Panc1 (cell line): Measurements from ENCODE around the gene MRPS22. TPM values are rescaled to one million over a fixed set of nuclear protein-coding genes. Genes with fewer than 3 reads are reported as not detected.

ENCODE experiments used
- ATAC-seq: fragments of 200-7000 bp; cut with Tn5 transposase; 2 replicates; pipeline ENCODE4 v1.9.1; 2020; ENCODE audit warnings: mild to moderate bottlenecking, moderate library complexity
- BruUV-seq: library from RNA; stranded (reverse); fragments of 400-500 nt; replicated peaks from 2 replicates; lab custom pipeline; 2021; lab: Mats Ljungman, UMichigan
- CTCF ChIA-PET: fragments of 300-600 bp; sonication (Branson Sonifier 250); formaldehyde crosslinking; loops from one replicate; lab custom pipeline; 2022; ENCODE audit warnings: antibody characterized with exemption; lab: Charles Lee
- POLR2A ChIA-PET: fragments of 300-600 bp; sonication (Branson Sonifier 250); formaldehyde crosslinking; loops from one replicate; lab custom pipeline; 2022; ENCODE audit warnings: antibody characterized with exemption; lab: Charles Lee
- DNase-seq: peaks from one replicate; pipeline ENCODE4 v3.0.0-alpha.2; 2010; ENCODE audit warnings: low read depth, low spot score
- H3K27ac ChIP-seq: 2 replicates; pipeline ENCODE4 v1.5.1; 2011; ENCODE audit warnings: mild to moderate bottlenecking, low read length, inconsistent platforms
- H3K27me3 ChIP-seq: fragments of 200-500 bp; sonication (Bioruptor generic); 2 replicates; pipeline ENCODE4 v1.6.0; 2014; ENCODE audit warnings: low read length, inconsistent platforms; ENCODE audit not compliant: control insufficient read depth, insufficient read depth
- H3K36me3 ChIP-seq: fragments of 200-500 bp; sonication (Bioruptor generic); 2 replicates; pipeline ENCODE4 v1.5.1; 2014; ENCODE audit warnings: inconsistent platforms, mild to moderate bottlenecking, low read length, moderate library complexity; ENCODE audit not compliant: control insufficient read depth, insufficient read depth
- H3K4me1 ChIP-seq: 2 replicates; pipeline ENCODE4 v1.5.1; 2011; ENCODE audit warnings: inconsistent platforms, mild to moderate bottlenecking, low read length, moderate library complexity; ENCODE audit not compliant: control insufficient read depth, insufficient read depth
- H3K4me3 ChIP-seq, 2 experiments: 2 replicates each; pipeline ENCODE4 v1.5.1; 2011 to 2012; ENCODE audit warnings: low read depth in 2 of 2, low read length in 2 of 2, mild to moderate bottlenecking in 2 of 2, inconsistent platforms in 1 of 2, moderate library complexity in 1 of 2
- H3K9me3 ChIP-seq: fragments of 200-500 bp; sonication (Bioruptor generic); 2 replicates; pipeline ENCODE4 v1.5.1; 2014; ENCODE audit warnings: low read depth, mild to moderate bottlenecking, inconsistent platforms, low read length, moderate library complexity; ENCODE audit not compliant: control insufficient read depth, insufficient read depth
- CTCF ChIP-seq: fragments of 450-650 bp; IDR thresholded peaks from 2 replicates; pipeline ENCODE4 v1.5.1; 2017; ENCODE audit warnings: mild to moderate bottlenecking
- POLR2AphosphoS5 ChIP-seq: IDR thresholded peaks from 2 replicates; pipeline ENCODE4 v1.6.1; 2012; ENCODE audit warnings: mild to moderate bottlenecking, low read depth, low read length, moderate library complexity
- REST ChIP-seq, 2 experiments: IDR thresholded peaks; 2 replicates each; pipeline ENCODE4 v1.6.1; 2011 to 2012; ENCODE audit warnings: low read depth in 2 of 2, control low read depth in 1 of 2, low read length in 1 of 2, mild to moderate bottlenecking in 1 of 2, moderate library complexity in 1 of 2; ENCODE audit not compliant: insufficient read depth in 1 of 2
- SIN3A ChIP-seq: IDR thresholded peaks from 2 replicates; pipeline ENCODE4 v1.6.1; 2012; ENCODE audit warnings: low read depth, mild to moderate bottlenecking, low read length, moderate library complexity, borderline replicate concordance; ENCODE audit not compliant: insufficient read depth
- TCF7L2 ChIP-seq: IDR thresholded peaks from 2 replicates; pipeline ENCODE4 v1.6.1; 2011; ENCODE audit warnings: mild to moderate bottlenecking, low read depth, low read length, inconsistent platforms
- in situ Hi-C: cut with HindIII; loops from 2 replicates; pipeline ENCODE4 v1.10.0; 2016; ENCODE audit warnings: low sequenced_read_pairs, low pct_unique_long_range_greater_than_20kb
- intact Hi-C: fragments of 100-400 bp; cut with micrococcal nuclease; formaldehyde crosslinking; loops from one replicate; pipeline ENCODE4 v1.10.0; 2022; ENCODE audit not compliant: unreplicated experiment
- total RNA-seq: library from RNA; stranded (reverse); gene quantifications from one replicate; pipeline ENCODE4 v1.2.1, GENCODE V29; 2021; ENCODE audit not compliant: unreplicated experiment

MRPS22 gene
- total RNA-seq, 1 experiment from 2014 or later: 61.9 TPM

GRCh38 chr3:139299261-139300132 is 44.3 kb upstream of the MRPS22 start:
- no peak for ATAC-seq
- H3K4me3 ChIP-seq: no peak overlapping the region

GRCh38 chr3:139300416-139300815 is 43.4 kb upstream of the MRPS22 start:
- H3K9me3 ChIP-seq: no peaks in the 10 kb centered on the region
- ATAC-seq (no peak), DNase-seq (no peak)
- H3K4me3 ChIP-seq: no peak overlapping the region
- peak overlapping the region; percentile 81 for H3K27ac ChIP-seq
- POLR2A ChIA-PET: no interaction called here
- in situ Hi-C loops: no loop called here
- no peaks in the 10 kb centered on the region for H3K36me3 ChIP-seq
- CTCF ChIA-PET: interaction anchor here (1.0 kb wide), 1 partner anchor 19 kb away, joined by 3 read pairs; no protein-coding TSS in a partner anchor
- H3K27me3 ChIP-seq: no peaks in the 10 kb centered on the region
- BruUV-seq: no TSS peak
- peaks cover 63% of the 10 kb centered on the region for H3K4me1 ChIP-seq
- intact Hi-C loops: no loop called here
- TF ChIP-seq TCF7L2 (no peak), CTCF (no peak), POLR2AphosphoS5 (no peak), SIN3A (no peak)

More at GRCh38 chr3:139299261-139300132, 44.3 kb upstream of the MRPS22 start:
- H3K27ac ChIP-seq: peak overlapping the region; percentile 81
- CTCF ChIA-PET: no interaction called here
- H3K9me3 ChIP-seq: no peaks in the 10 kb centered on the region
- POLR2A ChIA-PET: no interaction called here
- H3K36me3 ChIP-seq: no peaks in the 10 kb centered on the region
- TF ChIP-seq REST (IDR thresholded peaks at IDR 0.05; ENCODE audit: insufficient read depth in 1 of 2, low read depth in 2 of 2, low read length in 1 of 2) (no peak), TCF7L2 (no peak), CTCF (no peak), SIN3A (no peak), POLR2AphosphoS5 (no peak)
- H3K27me3 ChIP-seq: no peaks in the 10 kb centered on the region
- in situ Hi-C loops: no loop called here
- H3K4me1 ChIP-seq: peaks cover 66% of the 10 kb centered on the region
- no TSS peak for BruUV-seq
- no peak for DNase-seq
- intact Hi-C loops: no loop called here
